HG03575 (cell line): Measurements from ENCODE around the gene KRT26.
"Not testable (repeated sequence)": the region's sequence is repeated elsewhere in the genome, so short reads cannot be mapped to it uniquely, and the experiment has no call there.

Experiments
- ATAC-seq: cut with Tn5 transposase; IDR thresholded peaks from one replicate; pipeline ENCODE4 v1.9.1; 2021; ENCODE audit not compliant: unreplicated experiment, insufficient number of reproducible peaks, low FRiP score; ENCODE audit errors: extremely low read depth

The KRT26 gene

GRCh38 chr17:40772101-40772500 lies at the start of gene KRT26:
KRT26 (minus strand) TSS chr17:40772201; CDS start chr17:40772113, 88 bp downstream.
- ATAC-seq = no peak

DNA sequence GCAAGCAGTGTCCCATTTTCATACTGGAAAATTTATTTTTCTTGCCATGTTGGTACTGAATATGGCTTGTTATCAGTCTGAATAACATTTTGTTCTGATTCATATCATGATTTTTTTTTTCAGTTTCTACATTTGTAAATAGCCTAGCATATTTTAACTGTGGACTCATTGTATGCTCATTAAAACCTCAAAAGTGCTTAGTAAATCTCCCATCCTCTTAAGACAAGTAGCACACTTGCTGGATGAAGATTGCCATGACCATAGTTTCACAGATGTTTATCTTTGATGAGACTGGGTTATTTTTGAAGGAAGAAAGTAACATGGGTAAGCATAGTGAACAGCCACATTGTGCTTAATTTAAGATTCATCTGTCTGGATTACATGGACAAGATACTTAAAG lies 49.5 kb upstream of the KRT26 start:
- no peak for ATAC-seq

DNA sequence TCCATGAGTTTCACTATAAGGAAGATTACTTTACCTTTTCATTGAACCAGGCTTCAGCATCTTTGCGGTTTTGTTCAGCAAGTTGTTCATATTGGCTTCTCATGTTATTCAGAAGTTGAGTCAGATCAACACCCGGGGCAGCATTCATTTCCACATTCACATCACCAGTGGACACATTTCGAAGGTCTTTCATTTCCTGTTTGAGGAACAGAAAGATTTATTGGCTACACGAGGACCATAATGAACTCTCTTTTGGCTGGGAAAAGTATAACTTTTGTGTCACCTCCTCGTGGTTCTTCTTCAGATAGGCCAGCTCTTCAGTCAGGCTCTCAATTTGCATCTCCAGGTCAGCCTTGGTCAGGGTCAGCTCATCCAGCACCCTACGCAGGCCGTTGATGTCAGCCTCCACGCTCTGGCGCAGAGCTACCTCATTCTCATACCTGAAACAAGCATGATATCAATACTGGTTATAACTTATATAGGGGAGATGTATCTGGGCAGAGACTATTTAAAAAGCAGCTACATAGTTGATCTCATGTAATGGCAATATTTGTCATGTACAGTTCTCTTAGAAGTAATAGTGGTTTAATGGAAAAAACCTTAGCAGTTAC lies 48.3 kb upstream of the KRT26 start:
- ATAC-seq = no peak

- no peak for ATAC-seq
Observed at GRCh38 chr17:40819528-40820125, 47.6 kb upstream of the KRT26 start.

DNA sequence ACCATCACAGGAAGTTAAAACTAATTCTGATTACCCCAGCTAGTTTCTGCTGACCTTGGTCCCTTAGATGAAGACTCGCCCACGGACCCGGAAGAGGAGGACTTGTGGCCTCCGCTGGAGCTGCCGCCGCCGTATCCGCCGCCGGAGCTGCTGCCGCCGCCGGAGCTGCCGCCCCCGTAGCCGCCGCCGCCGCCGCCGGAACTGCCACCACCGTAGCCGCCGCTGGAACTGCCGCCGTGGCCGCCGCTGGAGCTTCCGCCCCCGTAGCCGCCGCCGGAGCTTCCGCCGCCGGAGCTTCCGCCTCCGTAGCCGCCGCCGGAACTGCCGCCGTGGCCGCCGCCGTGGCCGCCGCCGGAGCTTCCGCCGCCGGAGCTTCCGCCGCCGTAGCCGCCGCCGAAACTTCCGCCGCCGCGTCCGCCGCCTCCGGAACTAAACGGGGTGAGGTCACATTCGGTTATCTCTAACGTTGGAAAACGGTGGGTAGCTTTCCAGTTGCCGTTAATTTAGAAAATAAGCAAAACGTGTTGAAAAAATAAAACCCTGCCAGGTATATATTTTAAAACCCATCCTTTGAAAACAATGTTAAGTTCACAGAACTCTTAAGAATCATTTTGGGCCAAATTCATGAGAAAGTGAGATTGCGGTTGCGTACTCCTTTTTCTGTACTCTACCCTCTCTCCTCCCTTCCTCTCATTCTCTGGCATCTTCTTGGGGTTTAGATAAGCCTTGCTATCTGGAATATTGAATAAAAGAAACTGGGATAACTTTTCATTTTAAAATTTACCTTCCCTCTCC lies 46.9 kb upstream of the KRT26 start:
- ATAC-seq = no peak

DNA sequence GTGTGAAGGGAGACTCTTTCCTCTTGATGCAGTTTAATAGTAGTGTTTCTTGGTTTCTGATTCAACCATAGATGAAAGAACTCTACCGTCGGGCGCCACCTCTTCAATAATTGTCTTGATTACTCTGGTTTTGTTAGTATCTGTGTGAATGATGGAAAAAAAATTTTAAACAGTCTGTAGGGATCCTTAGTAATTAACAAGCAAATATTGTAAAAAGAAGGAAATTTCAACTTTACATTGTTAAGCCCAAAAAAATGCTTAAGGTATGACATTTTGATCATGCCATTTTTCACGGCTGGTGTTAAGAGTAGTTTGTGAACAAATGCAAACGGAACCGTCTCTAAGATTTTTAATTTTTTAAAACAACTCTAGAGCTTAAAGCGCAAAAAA lies 46.3 kb upstream of the KRT26 start:
- no peak for ATAC-seq

DNA sequence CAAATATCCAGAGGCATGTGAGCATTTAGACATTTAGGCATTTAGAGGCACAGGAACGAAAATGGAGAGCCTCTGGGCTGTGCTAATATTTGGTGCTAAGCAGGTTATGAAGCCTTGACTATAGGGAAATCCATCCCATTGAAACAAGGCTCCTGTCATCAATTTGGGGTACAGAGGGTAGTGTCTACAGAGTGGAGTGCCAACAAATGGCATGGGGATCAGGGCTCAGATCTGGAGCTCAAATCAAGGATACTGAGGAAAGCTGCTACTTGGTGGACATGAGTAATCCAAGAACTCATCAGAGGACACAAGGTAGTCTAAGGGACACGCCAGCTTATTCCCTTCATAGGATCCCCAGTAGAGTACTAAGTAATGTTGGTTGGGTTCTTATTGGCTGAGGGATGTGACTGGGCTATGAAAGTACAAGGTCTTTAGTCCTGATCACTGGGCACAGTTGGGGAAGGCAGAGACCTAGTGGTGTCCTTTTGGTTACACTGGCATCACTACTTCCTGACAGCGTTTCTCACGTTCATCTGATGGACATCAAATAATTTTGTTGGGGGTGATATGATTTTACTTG lies 45.2 kb upstream of the KRT26 start:
- ATAC-seq = no peak

- no peak for ATAC-seq
Observed at GRCh38 chr17:40816569-40816968, 44.6 kb upstream of the KRT26 start.

DNA sequence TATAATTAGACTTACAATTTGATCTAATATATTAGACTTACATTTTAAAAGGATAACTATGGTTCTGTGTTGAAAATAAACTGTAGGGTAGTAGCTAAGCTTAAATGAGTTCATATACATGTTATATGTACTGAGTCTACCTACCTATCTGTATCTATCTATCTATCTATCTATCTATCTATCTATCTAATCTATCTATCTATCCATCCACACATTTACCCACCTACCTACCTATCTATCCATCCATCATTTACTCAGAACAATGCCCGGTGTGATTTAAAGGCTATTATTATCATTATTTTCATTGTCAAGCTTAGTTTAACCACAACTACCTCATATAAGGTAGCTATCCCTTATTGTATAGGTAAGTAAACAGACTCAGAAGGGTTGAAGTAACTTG lies 43.4 kb upstream of the KRT26 start:
- no peak for ATAC-seq

DNA sequence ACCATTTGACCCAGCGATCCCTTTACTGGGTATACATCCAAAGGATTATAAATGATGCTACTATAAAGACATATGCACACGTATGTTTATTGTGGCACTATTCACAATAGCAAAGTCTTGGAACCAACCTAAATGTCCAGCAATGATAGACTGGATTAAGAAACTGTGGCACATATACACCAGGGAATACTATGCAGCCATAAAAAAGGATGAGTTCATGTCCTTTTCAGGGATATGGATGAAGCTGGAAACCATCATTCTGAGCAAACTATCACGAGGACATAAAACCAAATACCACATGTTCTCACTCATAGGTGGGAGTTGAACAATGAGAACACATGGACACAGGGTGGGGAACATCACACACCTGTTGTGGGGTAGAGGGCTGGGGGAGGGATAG lies 42.7 kb upstream of the KRT26 start:
- ATAC-seq = not testable (repeated sequence)

- no peak for ATAC-seq
Observed at GRCh38 chr17:40813804-40814203, 41.8 kb upstream of the KRT26 start.

DNA sequence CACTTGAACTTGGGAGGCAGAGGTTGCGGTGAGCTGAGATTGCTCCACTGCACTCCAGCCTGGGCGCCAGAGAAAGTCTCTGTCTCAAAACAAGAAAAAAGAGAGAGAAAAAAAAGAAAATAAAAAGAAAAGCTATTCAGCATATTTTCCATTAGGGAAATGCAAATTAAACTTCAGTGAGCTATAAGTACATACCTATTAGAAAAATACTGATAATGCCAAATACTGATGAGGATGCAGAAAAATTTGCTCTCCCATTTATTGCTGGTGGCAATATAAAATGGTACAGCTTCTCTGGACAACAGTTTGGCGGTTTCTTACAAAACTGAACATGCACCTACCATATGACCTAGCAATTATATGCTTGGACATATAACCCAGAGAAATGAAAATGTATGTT lies 40.6 kb upstream of the KRT26 start:
- ATAC-seq = no peak

DNA sequence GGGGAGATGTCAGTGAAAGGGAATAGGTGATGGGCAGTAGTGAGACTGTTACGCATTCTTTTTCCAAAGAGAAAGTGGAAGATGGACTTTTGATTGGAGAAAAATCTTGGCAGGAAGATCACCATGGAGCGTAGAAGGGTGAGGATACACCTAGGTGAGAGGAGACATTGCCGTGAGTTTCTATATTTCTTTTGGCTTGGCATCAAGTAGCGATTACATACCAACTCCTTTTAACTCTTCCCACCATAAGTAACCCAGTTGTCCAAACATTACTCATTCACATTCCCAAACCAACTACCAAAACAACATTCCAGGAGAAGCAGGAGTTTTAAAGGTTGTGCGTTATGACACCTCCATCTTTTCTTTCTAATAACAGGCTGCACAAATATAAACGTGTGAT lies 38.5 kb upstream of the KRT26 start:
- no peak for ATAC-seq

DNA sequence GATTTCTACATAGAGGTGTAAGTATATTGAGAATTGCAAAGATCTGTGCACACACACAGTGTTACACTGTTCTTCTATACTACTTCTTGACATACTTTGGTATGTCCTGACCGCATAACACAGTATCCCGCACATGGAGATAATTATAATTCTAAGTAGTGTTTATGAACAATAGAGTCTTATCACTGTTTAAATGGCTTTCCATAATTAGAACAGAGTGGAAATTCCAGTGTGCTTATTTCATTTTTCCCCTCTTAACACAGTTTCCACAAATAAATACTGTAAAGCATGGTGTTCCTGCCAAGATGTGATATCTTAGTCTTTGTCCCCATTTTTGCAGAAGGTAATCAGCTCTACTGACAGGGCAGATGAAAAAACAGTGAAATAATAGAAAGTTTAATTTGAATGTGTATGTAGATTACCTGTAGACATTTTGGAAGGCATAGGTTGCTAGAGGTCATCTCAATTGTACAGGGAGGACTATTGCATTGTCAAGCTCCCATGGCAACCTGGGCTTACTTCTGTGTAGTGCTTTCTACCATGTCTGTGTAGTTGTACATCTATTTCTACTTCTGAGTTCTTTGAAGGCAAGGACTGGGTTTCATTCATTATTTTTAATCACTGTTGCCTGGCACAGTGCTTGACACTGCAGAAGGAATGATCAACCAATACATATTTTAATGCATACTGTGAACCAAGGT lies 37.9 kb upstream of the KRT26 start:
- ATAC-seq = no peak

GRCh38 chr17:40806131-40806530 lies 34.1 kb upstream of the KRT26 start:
- ATAC-seq = no peak

GRCh38 chr17:40803617-40804082 lies 31.6 kb upstream of the KRT26 start:
- no peak for ATAC-seq

DNA sequence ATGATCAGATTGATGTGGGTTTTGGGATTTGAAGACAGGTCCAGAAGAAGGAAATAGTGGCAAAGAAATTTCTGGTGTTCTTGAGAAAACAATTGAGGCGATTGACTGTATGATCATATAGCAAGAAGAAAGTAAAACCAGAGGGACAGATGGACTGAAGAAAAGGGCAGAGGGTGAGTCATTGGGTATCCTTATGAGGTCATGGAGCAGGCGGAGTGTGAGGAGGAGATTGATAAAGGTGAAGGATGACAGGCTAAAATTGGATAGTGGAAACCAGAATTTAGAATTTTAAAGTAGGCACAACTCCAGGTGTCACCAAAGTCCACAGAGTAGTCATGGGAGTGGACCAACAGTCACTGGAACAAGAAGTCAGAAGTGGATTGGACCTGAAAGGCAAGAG lies 29.2 kb upstream of the KRT26 start:
- no peak for ATAC-seq

DNA sequence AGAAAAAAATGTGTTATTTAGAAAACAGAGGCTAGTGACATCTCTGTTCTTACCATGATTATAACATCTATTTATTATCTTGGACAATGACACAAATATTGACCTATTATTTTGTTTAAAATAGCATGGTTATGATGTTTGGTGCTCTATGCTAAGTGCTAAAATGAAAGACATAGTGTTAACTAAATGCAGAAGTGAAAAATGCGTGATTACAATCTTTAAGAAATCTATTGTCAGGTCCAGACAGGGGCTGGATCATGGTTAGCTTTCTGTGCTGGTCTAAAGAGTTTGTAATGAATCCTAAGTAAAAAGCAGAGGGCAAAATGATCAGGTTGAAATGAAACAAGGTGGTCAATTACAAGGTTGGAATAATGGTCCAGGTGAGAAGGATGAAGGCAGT lies 28.4 kb upstream of the KRT26 start:
- ATAC-seq = no peak

DNA sequence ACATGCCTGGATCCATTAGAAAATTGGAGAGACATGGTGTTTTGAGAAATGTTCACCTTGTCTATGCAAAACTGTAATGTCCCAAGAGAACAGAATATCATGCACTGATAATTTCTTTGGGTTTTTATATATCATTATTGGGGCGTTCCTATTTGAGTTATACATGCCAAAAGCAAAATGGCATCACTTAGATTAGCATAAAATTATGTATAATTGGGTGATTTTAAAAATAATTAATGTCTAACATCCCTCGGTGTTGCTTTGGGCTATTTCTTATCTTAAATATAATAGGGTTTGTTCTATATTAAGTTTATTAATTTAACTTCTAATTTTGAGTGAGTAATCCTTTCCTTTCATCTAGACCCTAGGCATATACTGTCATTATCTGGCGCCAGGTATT lies 27.9 kb upstream of the KRT26 start, which contains the start of gene KRT28:
TSS of gene KRT28 (minus strand) at position 101 of the 400 bp plus-strand sequence. CDS start at position 35, 66 bp downstream.
- no peak for ATAC-seq
